Measurements from ENCODE around the gene MTPN.
A peak's percentile ranks its signal among the peaks of the same experiment; 100 is the strongest.

The MTPN gene

DNA sequence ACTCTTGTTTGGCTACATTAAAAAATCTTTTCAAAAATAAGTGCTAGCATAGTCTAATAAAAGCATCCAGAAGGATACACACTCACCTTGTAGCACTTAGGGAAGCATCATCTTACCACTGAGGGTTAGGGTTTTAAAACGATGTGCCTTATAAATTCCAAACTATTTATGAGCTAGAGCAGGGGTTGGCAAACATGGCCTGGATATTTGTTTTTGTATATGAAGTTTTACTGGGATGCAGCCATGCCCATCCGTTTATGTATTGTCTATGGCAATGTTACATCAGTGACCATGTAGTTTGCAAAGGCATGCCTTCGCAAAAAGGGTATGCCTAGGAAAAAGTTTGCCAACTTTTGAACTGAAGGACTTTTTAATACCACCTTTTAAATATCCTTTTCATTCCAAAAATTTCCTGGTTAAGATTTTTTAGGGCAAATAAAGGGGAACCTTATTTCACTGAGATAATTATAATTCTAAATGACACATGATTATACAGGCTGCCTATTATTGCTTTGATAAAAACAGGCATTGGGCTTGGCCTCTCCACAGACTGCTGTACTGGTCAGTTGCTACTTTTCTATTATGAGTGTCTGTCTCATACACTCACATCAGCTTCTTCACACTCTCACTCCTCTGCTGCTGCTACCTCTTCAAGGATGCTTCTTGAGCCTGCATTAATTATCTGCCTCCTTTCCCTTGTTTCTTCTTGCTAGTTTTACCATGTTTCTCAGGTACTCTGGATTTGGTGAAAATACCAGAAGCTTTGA, 30.7 kb downstream of the MTPN start:
- no peak for DNase-seq

DNA sequence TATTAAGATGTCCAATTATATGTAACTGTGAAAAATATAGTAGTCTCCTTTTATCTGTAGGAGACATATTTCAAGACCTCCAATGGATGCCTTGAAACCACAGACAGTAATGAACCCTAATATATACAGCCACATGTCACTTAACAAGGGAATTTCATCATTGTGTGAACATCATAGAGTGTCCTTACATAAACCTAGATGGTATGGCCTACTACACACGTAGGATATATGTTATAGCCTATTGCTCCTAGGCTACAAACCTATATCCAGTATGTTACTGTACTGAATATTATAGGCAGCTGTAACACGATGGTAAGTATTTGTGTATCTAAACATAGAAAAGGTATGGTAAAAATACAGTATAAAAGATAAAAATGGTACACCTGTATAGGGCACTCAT, 32.4 kb downstream of the MTPN start:
- no peak for DNase-seq

DNA sequence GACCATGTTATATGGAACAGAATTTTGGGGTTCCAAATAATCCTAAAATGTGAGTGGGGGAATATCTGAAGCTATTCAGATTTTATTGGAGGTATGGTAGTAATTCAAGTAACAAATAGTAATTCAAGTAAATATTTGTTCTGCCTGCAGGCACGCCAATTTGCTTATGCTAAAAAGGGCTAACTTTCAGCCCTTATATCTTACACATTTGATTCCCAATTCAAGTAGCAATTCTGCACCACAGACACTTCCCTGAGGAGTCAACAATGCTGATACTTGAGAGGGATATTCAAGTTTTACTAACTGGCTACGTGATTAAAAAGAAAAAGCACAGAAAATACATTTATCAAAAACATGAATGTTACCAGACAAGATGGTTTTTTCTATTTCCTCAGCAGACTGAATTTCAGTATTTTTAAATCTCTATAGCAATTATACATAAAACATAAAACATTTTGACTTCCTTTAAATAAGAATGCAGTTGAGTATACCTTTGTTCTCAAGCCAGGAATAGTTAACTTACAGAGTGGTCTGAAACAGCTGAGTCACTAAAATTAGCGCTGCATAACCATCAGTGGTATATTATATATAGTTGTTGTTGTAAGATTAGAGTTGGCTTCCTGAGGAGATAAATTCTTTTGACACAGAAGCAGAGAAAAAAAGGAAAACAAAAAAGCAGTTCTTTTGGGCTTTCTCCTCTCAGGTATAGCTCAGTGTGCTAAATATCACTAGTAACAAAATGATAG, 33.9 kb downstream of the MTPN start:
- DNase-seq, result no peak

DNA sequence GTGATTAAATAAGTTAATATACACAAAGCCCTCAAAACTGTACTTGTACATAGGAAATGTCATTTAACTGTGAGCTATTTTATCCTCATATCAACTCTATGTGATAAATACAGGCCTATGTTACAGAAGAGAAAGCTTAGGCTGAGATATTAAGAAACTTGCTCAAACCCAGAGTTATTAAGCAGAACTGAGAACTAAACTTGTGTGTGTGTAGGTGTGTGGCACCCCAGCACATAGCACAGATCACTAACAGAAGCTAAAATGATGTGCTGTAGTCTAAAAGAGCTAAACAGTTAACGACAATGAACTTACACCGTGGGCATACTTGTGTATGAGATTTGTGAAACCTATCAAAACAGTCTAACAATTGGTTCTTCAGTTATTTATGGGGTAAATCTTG, 34.5 kb downstream of the MTPN start:
- DNase-seq, result no peak

DNA sequence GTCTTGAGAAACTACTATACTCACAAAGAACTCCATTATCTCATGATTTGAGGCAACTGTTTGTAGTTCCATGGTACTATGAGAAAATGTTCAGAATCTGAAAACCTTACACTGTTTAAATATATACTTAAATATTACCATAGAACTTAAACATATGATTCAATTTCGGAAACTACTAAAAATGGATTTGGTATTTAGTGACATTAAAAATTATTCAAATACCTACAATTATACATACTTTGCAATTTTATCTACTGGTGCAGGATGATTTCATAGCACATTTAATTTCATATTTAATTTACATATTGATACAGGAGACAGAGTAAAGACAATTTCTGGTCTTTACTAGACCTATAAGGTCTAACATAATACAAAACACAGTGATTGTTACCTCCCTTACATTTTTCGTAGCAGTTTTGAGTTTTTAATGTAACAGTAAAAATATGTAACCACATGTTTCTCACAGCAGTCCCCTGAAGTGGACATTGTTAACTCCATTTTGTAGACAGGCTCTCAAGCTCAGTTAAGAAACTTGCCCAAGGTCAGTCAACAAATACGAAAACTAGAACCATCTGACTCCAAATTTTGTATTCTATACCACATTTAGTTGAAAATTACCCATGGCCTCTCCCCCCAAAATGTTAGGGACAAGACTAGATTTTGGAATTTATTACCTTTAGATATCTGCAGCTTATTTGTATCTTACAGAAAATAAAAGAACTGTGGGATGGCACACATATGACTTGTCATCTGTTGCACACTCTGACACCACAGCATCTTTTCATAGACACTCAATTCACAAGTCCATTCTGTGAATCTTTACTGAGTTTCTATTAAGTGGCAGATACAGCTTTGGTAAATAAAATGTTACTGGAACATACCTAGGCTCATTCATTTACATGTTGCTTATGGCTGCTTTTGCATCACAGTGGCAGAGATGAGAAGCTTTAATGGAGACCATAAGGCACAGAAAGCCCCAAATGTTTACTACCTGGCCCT, 36.8 kb downstream of the MTPN start:
- no peak for DNase-seq

DNA sequence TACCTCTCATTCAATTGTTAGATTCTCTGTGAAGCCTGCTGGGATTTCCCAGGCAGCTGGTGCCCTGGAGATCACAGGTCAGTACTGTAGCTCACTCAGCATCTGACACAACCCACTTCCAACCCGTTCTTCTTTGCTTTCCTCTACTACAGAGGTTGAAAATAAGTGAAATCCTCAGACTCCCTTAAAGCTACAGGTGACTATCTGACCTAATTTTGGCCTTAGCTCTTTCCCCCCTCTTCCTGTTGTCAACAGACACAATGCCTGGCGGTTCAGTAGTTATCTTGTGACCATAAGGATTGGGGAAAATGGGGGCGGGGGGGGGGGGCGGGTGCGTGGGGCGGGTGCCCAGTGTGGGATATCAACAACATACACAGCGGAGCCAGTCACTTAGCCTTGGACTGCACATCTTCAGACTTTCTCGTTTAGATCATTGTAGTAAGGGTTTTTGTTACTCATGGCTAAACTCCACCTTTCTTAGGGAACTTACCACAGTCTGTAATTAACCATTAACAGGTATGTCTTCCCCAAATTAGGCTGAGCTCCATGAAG, 37.8 kb downstream of the MTPN start:
- DNase-seq, result no peak

DNA sequence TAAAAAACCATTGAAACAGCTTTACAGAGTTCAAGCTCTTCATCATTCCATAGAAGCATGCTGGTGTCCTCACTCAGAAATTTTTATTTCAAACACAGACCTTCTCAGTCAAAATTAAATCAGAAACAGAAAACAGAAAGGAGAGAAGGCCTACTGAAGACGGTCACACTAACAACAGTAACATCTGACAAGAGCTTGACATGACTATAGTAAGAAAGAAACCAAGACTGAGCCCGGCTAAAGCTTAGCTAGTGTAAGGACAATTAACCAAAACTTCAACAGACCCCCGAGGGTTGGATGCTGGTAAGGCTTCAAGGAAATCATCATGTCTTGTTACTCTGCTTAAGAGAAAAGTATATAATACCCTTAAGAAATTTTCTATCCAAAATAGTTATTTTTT, 38.6 kb downstream of the MTPN start:
- no peak for DNase-seq

DNA sequence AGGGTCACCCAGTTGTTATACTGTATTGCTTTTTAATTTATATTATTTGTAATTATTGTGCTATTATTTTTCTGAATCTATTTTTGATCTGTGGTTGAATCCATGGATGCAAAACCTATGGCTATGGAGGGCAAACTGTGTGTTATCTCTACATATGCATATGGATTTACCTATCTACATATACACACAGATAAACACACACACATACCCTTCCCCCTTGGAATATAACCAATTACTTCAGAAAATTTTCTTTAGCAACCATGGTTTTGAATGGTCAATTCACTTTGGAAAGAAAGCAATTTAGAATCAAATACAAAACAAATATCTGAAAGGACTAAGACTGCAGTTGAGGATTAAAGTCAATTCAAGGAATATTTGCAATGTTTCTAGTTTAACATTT, 39.1 kb downstream of the MTPN start:
- no peak for DNase-seq

DNA sequence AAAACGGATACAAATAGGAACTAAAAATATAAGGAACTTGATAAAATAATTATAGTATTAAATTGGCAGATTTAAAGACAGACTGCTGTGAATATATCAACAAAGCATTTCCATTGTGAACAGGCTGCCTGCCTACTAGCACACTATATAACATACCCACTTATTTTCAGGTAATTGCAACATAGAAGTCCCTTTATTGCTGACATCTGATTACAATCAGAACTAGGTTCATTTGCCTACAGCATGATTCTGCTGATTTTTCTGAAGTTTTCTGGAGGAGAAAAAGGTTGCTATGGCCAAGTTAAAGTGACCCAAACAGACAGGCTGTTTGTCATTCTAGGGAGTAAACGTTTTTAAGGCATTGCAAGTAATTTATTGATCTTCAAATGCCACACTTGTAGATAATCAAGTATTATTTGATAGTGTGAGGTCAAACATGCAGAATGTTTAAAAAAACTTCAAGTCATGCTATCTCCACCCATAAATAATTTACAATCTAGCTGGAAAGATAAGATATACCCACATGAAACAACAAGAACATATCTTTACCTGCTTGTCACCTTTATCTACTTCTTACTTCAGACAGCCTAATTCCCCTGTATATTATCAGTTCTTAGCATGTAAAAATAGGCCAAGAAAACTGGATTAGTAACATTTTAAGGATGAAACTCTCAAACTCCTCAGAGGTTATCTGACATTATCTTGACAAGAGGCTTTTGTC, 40.5 kb downstream of the MTPN start:
- DNase-seq, result no peak

DNA sequence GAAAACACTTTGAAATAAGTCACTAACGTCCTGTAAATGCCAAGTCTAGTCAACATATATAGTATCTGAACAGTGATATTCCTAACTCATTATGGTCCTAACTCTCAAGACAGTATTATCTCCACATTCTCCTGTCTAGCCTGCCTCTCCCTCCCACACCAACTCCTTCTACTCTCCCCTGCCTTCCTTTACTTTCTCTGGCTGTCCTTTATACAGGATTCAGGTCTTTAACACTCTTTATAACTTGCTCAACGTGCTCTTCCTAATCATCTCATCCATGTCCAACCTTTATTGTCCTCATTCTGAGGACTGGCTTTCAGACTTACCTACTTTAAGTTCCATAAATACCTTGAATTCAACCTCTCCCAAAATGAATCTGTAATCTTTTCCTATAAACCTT, 42.5 kb downstream of the MTPN start:
- DNase-seq, result no peak

DNA sequence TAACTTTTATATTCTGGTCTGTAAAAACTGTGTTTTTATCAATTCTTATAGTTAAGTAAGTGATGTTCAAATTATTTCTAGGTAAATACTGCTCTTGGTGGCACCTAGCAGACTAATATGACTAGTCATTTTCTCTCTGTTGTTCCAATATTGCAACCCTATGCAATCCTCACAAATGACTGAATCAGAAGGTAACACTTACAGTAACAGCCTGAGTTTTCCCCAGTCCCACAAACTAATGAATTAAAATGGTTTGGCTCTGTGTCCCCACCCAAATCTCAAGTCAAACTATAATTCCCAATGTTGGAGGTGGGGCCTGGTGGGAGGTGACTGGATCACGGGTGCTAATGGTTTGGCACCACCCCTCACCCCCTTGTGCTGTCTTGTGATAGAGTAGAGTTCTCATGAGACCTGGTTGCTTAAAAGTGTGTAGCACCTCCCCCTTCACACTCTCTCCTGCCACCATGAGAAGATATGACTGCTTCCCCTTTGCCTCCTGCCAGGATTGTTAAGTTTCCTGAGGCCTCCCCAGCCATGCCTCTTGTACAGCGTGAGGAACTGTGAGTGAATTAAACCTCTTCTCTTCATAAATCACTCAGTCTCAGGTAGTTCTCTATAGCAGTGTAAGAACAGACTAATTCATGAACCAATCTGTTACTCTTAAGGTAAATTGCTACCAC, 43.5 kb downstream of the MTPN start:
- no peak for DNase-seq

DNA sequence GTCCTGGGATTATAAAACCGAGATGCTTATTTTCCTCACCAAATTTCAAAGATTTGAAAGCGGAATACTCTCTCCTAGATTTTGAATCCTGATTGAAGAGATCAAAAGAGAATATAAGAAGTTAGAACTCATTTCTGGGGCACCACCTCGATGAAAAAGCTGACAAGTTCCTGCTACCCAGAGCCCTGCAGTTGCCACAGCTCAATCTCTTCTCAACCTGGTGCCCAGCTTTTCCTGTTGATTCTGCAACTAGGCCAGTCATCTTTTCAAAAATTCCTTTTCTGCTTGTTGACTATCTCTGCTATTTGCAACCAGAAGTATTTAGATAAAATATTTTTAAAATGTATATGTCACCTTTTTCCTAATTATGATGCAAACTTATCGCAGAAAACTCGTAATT, 45.0 kb downstream of the MTPN start:
- DNase-seq, result no peak

DNA sequence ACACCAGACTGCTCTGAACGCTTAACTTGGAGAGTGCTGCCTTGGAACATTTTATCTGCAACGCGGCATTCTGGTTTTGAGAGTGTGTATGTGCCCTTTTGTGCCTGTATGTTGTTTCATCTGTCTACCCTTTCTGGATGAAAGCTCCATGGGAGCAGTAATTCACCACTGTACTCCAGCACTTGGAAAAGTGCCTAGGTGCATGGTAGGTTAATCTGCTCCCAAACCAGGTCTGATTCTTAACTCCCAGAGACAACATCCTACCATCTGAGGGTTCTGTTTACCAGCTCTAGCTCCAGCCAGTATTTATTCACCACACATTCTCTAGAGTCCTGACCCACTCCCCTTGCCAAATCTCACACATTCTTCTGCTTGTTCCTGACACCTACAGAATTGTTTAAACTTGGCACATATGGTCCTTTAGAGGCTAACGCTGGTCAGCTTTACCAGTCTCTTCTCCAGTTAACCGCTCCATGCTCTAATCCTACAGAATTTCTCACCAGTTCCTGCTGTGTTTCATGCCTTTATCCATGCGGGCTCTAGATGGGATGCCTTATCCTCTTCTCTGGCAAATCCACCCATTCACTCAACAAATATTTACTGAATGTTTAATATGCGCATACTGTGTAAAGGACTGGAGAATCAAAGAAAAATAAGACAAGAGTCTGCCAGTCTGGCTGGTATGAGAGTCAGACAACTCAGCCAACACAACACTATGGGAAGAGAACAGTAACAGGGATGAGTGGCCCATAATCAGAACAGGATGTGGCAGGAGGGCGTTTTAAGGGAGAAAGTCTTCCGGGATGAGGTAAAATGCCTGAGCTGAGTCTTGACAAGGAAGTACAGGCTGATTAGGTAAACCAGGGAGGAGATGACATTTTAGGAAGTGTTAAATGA, 46.3 kb downstream of the MTPN start:
- DNase-seq, result peak; percentile 31

DNA sequence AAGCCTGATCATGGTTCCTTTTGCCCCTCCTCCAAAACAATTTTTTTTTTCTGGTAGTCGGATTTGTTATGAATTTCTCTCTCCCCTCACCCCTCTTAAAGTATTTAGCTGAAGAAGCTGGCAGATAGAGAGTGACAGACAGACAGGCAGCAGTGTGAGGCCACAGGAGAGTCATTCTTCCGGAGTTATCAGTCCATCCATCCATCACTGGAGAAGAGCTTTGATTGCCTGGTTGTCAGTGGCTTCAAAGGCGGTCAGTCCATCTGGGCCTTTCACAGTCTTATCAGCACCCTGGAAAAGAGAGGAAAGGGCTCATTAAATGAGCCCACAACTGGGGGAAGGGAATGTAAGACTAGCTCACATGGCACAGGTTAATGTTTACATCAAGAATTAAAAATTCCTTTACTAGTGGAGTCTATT, 47.4 kb downstream of the MTPN start:
- DNase-seq, result no peak

DNA sequence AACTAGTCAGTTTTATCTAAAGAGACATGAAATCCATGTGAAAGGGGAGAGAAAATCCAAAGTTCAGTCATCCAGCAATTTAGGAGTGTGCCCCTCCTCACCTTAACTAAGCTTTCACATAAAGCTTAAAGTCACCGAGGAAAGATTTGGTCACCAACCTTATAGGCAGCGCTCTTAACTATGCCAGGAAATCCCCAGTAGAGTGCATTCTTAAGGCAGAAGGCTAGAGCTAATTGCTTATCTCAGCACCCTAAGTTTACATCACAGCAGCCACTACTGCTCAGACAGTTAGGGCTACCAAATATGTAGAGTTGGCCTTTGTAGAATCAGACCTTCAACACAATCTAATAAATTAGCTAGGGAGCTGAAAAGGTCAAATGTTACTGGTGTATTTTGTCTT, 47.9 kb downstream of the MTPN start:
- DNase-seq, result no peak

DNA sequence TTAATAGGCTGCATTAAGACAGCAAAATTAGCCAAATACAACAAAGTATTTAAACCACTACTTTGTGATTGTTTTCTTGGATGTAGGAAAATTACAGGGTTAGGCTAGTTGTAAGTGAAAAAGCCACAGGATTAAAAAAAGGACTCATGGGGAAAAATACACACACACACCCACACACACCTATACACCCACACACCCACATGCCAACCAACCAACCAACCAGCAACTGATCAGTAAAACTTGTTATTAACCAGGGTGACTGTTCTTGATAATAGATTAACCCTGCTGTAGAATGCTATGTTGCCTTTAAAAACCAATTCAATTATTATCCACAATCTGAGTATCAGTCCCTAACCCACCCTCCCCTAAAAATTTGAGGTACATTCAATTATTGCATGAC, 49.0 kb downstream of the MTPN start:
- DNase-seq, result no peak

DNA sequence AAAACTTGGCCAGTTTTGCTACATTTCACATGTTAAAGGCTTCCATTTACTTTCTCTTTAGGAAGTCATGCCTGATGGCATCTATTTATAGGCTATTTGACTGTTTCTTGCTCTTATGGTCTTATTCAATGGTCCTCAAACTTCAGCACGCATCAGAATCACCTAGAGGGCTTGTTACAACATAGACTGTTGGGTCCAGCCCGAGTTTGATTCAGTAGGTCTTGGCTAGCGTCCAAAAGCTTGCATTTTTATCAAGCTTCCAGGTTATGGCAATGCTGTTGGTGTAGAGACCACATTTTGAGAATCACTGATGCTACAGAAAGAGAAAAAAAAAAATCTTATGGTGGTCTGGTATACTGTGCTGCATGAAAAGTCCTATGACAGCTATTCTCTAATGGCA, 51.9 kb downstream of the MTPN start:
- no peak for DNase-seq

DNA sequence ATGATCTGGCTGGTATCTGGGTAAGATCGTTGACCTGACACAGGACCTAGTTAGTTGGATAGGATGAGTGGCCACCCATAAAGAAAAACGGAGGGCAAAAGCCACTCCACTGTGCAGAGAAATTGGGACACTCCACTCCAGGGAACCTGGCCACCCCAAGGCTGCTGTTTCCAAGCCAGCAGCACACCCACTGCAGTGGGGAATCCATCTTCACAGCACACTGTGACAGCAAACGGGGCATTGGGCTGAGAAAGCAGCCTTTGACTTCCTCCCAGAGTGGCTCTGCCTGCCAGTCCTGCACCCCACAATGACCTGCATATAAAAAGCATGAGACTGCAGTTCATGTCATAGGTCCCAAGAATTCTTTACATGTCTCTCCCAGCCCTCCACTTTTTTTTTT, 52.9 kb downstream of the MTPN start:
- DNase-seq, result no peak

DNA sequence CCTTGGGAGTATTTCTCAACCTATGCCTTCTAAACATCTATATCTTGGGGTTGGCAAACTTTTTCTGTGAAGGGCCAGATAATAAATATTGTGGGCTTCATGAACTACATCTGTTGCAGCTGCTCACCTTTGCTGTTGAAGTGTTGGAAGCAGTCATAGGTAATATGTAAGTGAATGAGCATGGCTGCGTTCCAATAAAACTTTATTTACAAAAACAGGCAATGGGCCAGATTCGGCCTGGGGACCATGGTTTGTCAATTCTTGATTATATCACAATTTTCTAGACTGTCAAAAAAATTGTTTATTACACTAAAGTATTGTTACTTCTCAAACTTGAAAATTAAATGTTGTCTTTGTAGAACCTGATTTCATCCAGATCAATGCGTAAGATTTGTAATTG, 54.9 kb downstream of the MTPN start:
- no peak for DNase-seq

DNA sequence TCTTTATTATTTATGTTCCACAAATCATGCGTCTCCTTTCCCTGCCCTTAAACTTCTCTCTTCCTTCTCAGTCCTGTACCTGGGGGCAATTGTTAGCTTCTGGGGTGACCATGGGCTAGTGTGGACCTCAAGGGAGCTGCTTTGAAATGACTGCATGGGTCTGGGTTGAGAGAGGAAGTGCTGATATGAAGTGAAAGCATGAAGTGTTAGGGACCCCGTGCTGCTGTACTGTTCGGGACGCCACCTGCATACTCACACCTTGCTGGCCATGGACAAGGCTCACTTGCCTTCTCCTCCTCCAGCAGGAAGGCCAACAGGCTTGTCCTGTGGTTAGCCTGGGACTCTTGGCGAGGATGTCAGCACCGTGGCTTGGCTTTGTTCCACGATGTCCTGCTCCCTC, 56.7 kb downstream of the MTPN start:
- DNase-seq, result no peak

Measured in DMS153 (cell line).